Kidney glomerular epithelial cell (primary cell): Measurements from ENCODE around the gene CTTN.

Source experiments
- DNase-seq: peaks from one replicate; lab custom pipeline; 2025; lab: John Stamatoyannopoulos, UW

CTTN gene

DNA sequence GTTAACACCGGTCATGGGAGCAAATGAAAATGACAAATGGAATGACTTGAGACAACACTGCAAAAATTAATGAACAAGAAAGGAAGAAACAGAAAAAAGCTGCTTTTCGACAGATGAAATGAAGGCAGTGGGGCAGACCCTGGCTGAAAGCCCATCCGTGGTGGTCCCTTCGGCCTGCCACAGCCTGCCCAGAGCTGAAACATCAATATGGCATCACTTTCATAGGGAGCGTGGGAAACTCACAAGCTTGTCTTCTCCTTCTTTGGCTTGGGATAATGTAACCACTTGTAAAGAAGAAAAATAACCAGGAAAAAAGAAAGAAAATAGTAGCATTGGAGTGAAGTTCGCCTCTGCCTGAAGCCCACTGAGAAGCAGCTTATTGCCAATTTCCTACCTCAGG is 78.8 kb downstream of the CTTN start:
- DNase-seq = no peak

GRCh38 chr11:70477609-70478008 is 79.3 kb downstream of the CTTN start:
- no peak for DNase-seq

DNA sequence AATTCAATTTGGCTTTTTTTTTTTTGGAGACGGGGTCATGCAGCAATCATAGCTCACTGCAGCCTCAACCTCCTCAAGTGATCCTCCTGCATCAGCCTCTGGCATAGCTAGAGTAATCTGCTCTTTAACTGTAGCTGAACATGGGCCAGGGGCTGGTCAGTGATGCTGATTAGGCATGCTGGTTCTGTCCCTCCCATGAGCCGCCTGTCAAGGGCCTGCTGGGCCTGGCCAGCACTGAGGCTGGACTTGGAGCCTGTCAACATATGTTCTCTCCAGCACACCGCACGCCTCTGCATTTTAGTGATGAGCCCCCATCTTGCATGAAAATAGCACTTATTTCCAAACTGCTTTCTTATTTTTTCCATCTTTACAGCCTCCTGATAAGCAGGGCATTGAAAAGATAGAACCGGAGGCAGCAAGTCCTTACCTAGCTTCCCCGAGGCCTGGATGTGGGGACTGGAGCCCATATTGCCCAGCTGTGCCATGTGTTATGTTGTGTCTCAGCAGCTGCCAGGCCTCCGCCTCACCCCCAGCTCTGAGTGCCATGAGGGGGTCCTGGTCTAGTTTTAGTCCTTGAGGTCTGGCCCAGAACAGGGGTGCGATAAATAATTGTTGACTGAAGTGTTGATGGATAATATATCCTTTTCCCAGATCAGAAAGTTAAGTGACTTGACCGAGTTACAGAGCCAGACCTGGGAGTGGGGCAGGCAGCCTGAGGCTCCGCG is 80.0 kb downstream of the CTTN start:
- DNase-seq = no peak

DNA sequence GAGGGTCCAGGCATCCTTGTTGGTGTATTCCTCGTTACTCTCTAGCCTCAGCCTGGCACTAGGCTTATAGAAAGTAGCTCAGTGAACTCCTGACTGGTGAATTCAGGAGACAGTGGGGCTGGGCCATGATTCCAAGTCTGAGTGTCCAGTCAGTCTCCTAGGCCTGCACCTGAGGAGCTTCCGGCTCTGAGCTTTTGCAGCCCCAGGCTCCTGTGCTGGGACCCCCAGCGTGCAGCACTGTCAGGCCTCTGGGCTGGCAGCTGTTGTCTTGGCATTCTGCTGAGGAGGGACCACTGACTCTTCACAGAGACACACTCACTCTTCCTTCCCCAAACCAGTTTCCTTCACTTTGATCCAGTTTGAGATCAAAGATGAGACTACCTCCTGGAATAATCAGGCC is 82.4 kb downstream of the CTTN start:
- DNase-seq = no peak

DNA sequence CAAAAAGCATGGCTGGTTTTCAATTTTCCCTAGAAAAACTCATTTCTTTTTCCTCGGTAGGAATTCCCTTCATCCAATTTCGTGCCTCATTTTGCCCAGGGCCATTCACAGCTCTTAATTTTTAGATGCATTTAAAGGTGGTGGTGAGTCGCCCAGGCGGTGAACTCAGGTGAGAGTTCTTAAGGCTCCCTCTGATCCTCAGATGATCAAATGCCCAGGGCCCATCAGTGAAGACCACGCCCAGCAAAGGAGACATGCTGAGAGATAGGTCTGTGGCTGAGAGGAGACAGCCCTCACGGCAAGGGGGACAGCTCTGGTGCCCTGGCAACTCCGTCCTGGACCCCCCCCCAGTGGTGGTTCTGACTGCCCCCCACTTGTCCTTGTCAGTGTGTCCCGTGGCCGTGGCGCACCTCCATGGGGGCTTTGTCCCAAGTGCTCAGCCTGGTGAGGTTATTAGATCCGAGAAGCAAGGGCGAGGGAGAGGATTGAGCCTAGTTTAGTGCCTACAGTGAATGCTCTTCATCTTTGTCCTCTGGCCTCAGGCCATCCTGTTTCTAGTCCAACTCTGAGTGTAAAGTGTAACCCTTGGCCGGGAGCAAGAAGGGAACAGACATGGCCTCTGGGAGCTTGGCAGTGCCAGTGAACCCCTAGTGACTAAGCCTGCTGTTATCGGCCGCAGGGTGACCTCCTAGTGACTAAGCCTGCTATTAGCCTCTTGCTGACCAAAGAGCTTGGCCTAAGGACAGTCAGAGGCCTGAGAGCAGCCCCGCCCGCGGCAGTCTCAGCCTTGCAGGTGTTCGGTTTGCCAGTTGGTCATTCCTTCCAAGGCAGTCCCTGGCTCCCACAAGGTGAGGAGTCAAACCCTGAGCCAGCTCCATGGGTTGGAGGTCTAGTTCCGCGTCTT is 83.5 kb downstream of the CTTN start:
- DNase-seq = peak; percentile 33

DNA sequence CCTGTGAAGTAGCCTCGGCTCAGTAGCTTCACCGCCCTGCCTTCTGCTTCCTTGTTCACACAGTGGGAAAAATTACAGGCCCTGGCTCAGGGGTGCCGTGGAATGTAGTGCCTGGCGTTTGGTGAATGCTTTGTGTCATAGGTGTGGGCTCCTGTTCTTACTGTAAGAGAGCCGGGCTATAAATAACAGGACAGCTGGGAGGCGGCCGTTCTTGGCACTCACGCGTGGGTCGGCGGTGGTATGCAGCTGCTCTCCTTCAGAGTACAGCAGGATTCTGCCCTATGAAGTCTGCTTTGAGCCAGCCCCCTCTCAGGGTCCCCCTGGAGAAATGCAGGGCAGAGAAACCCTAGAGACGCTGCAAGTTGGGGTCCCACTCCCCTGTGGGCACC is 84.2 kb downstream of the CTTN start:
- DNase-seq = peak; percentile 33

GRCh38 chr11:70483077-70483861 is 84.9 kb downstream of the CTTN start:
- peak; percentile 64 for DNase-seq

DNA sequence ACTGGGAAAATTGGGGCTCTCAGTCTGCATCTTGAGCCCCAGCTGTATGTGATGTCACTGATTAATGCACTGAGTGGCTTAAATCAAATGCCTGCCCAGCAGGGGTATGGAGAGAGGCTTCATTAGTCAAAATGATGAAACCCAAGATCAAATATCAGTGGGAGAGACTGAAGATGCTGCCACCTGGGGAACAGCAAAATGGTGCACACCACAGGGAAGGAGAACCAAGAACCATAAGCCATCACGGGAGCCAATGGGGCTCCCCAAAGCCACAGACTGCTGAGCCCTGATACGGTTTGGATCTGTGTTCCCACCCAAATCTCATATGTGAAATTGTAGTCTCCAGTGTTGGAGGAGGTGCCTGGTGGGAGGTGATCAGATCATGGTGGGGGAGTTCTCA is 85.6 kb downstream of the CTTN start:
- DNase-seq = no peak

DNA sequence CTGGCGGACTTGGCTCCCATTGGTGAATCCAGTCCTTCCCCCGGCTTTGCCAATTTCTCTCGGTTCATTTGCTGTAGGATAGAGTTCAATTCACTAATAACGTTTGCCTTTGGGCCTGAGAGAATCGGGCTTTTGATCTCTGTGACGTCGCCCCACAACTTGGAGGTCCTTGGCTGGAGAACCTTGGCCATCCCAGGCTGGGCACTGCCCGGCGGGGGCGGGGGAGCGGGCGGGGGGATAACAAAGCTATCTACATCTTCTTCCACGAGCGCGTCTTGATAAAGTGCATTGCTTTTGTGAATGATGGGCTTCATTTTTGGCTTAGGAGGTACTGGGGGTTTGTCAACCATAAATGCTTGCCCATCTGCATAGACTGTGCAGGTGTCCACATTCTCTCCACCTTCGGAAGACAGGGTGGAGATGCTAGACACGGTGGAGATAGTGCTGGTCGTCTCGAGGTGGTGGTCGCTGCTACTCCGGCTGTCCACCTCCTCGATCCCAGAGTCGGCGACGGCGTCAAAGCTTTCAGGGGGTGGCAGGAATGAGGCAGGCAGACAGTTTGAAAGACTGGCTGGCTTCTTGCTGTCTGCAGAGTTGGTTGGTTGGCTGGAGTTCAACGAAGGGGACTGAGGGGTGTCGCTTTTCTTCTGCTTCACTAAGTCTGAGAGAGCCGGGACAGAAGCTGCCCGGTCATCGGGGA is 87.1 kb downstream of the CTTN start:
- DNase-seq = no peak

- no peak for DNase-seq
Measured at GRCh38 chr11:70486026-70486415, 87.7 kb downstream of the CTTN start.
